H9 (cell line): ENCODE results near the gene NRG2. TPM values are rescaled to one million over a fixed set of nuclear protein-coding genes. Genes with fewer than 3 reads are reported as not detected.

Experiments
- DNase-seq: peaks from one replicate; pipeline ENCODE4 v3.0.0-alpha.2; 2017
- H2AFZ ChIP-seq: one replicate; pipeline ENCODE4 v1.6.1; 2013; ENCODE audit warnings: mild to moderate bottlenecking, low read length, control low read depth, moderate library complexity
- H2AK5ac ChIP-seq: 2 replicates; pipeline ENCODE4 v1.6.1; 2013; ENCODE audit warnings: low read length, control low read depth, mixed read lengths; ENCODE audit not compliant: insufficient read length
- H2BK120ac ChIP-seq: one replicate; pipeline ENCODE4 v1.6.1; 2013; ENCODE audit warnings: low read depth, mild to moderate bottlenecking, low read length, control low read depth, inconsistent platforms; ENCODE audit not compliant: poor library complexity, severe bottlenecking
- H2BK12ac ChIP-seq: 2 replicates; pipeline ENCODE4 v1.6.1; 2013; ENCODE audit warnings: low read length, control low read depth, mixed read lengths, low read depth; ENCODE audit not compliant: insufficient read length
- H2BK15ac ChIP-seq: 2 replicates; pipeline ENCODE4 v1.6.1; 2013; ENCODE audit warnings: low read depth, low read length, control low read depth
- H2BK20ac ChIP-seq: one replicate; pipeline ENCODE4 v1.6.1; 2013; ENCODE audit warnings: low read depth, mild to moderate bottlenecking, low read length, control low read depth, inconsistent platforms; ENCODE audit not compliant: poor library complexity, severe bottlenecking
- H2BK5ac ChIP-seq: 2 replicates; pipeline ENCODE4 v1.6.1; 2013; ENCODE audit warnings: low read length, control low read depth, mixed read lengths; ENCODE audit not compliant: insufficient read length
- H3K14ac ChIP-seq: 2 replicates; pipeline ENCODE4 v1.6.1; 2013; ENCODE audit warnings: low read length, control low read depth; ENCODE audit not compliant: insufficient read depth
- H3K18ac ChIP-seq: 2 replicates; pipeline ENCODE4 v1.6.1; 2013; ENCODE audit warnings: low read depth, mild to moderate bottlenecking, mixed read lengths, low read length, control low read depth; ENCODE audit not compliant: insufficient read length
- H3K23ac ChIP-seq: 2 replicates; pipeline ENCODE4 v1.6.1; 2013; ENCODE audit warnings: low read length, control low read depth, mixed read lengths, low read depth; ENCODE audit not compliant: insufficient read length
- H3K23me2 ChIP-seq: 2 replicates; pipeline ENCODE4 v1.6.1; 2013; ENCODE audit warnings: low read depth, mild to moderate bottlenecking, mixed read lengths, low read length, control low read depth; ENCODE audit not compliant: insufficient read length, poor library complexity, severe bottlenecking
- H3K27ac ChIP-seq: 2 replicates; pipeline ENCODE4 v1.5.1; 2013; ENCODE audit warnings: low read length, control low read depth, mixed read lengths, low read depth; ENCODE audit not compliant: insufficient read length
- H3K27me3 ChIP-seq: 2 replicates; pipeline ENCODE4 v1.6.1; 2013; ENCODE audit warnings: low read length, control low read depth, inconsistent platforms; ENCODE audit not compliant: insufficient read depth
- H3K4ac ChIP-seq: 2 replicates; pipeline ENCODE4 v1.6.1; 2013; ENCODE audit warnings: low read depth, mild to moderate bottlenecking, control low read depth, inconsistent platforms, low read length, moderate library complexity
- H3K4me1 ChIP-seq: 2 replicates; pipeline ENCODE4 v1.6.1; 2013; ENCODE audit warnings: low read length, control low read depth, inconsistent platforms; ENCODE audit not compliant: insufficient read depth
- H3K4me2 ChIP-seq: 2 replicates; pipeline ENCODE4 v1.6.1; 2013; ENCODE audit warnings: low read length, control low read depth, mixed read lengths; ENCODE audit not compliant: insufficient read length, insufficient read depth
- H3K56ac ChIP-seq: 2 replicates; pipeline ENCODE4 v1.6.1; 2013; ENCODE audit warnings: low read depth, mild to moderate bottlenecking, mixed read lengths, low read length, control low read depth; ENCODE audit not compliant: insufficient read length
- H3K79me1 ChIP-seq: 2 replicates; pipeline ENCODE4 v1.6.1; 2013; ENCODE audit warnings: low read depth, mild to moderate bottlenecking, moderate library complexity, low read length, control low read depth, inconsistent platforms; ENCODE audit not compliant: insufficient read depth, poor library complexity, severe bottlenecking
- H3K79me2 ChIP-seq: 2 replicates; pipeline ENCODE4 v1.6.1; 2013; ENCODE audit warnings: low read length, control low read depth, inconsistent platforms; ENCODE audit not compliant: insufficient read depth
- H3K9ac ChIP-seq: 2 replicates; pipeline ENCODE4 v1.6.1; 2013; ENCODE audit warnings: low read length, control low read depth, mixed read lengths; ENCODE audit not compliant: insufficient read length; ENCODE audit errors: extremely low read depth
- H3K9me3 ChIP-seq: one replicate; pipeline ENCODE4 v1.6.1; 2013; ENCODE audit warnings: low read depth, low read length, inconsistent platforms; ENCODE audit not compliant: control insufficient read depth
- H3T11ph ChIP-seq: one replicate; pipeline ENCODE4 v1.6.1; 2013; ENCODE audit warnings: mild to moderate bottlenecking, low read length, control low read depth, inconsistent platforms
- H4K20me1 ChIP-seq: one replicate; pipeline ENCODE4 v1.6.1; 2013; ENCODE audit not compliant: control insufficient read depth, insufficient read length, insufficient read depth
- H4K5ac ChIP-seq: 2 replicates; pipeline ENCODE4 v1.6.1; 2013; ENCODE audit warnings: low read depth, mild to moderate bottlenecking, mixed read lengths, low read length, control low read depth; ENCODE audit not compliant: insufficient read length
- H4K8ac ChIP-seq: replicated peaks from 2 replicates; pipeline ENCODE4 v1.6.1; 2013; ENCODE audit warnings: low read length, control low read depth, mixed read lengths, low read depth; ENCODE audit not compliant: insufficient read length
- H4K91ac ChIP-seq: 2 replicates; pipeline ENCODE4 v1.6.1; 2013; ENCODE audit warnings: low read depth, mild to moderate bottlenecking, moderate library complexity, mixed read lengths, low read length, control low read depth; ENCODE audit not compliant: insufficient read length
- H3K27ac Mint-ChIP-seq, 3 experiments: 2 replicates in 2 of 3; 3 replicates in 1 of 3; pipeline ENCODE4 v1.8.0; 2020 to 2021; ENCODE audit warnings: mixed read lengths in 3 of 3, mild to moderate bottlenecking in 1 of 3, moderate library complexity in 1 of 3
- H3K27me3 Mint-ChIP-seq: 2 replicates; pipeline ENCODE4 v1.8.0; 2021; ENCODE audit warnings: low read depth, mild to moderate bottlenecking, moderate library complexity, mixed read lengths
- H3K36me3 Mint-ChIP-seq, 3 experiments: 2 replicates in 2 of 3; 3 replicates in 1 of 3; pipeline ENCODE4 v1.8.0; 2020 to 2021; ENCODE audit warnings: low read depth in 3 of 3, mixed read lengths in 3 of 3; ENCODE audit not compliant: insufficient read depth in 1 of 3
- H3K4me1 Mint-ChIP-seq, 2 experiments: 2 replicates each; pipeline ENCODE4 v1.8.0; 2020; ENCODE audit warnings: mixed read lengths in 2 of 2
- H3K4me3 Mint-ChIP-seq, 2 experiments: 2 replicates in 1 of 2; 3 replicates in 1 of 2; pipeline ENCODE4 v1.8.0; 2020 to 2021; ENCODE audit warnings: mild to moderate bottlenecking in 2 of 2, mixed read lengths in 2 of 2, moderate library complexity in 1 of 2
- H3K9me3 Mint-ChIP-seq, 2 experiments: 2 replicates in 1 of 2; 3 replicates in 1 of 2; pipeline ENCODE4 v1.8.0; 2020; ENCODE audit warnings: mild to moderate bottlenecking in 2 of 2, mixed read lengths in 2 of 2, moderate library complexity in 1 of 2
- WGBS: extraction: QIAGEN DNeasy Blood & Tissue Kit; methylation state at CpG from one replicate; pipeline ENCODE4 v1.1.7; 2013; ENCODE audit warnings: missing lambda C conversion rate, low lambda C conversion rate, mixed read lengths; ENCODE audit not compliant: insufficient read length; ENCODE audit errors: extremely low coverage; 5-methylcytosine and 5-hydroxymethylcytosine counted together
- total RNA-seq: library from RNA; stranded (reverse); gene quantifications from 2 replicates; pipeline ENCODE4 v1.2.1, GENCODE V29; 2021
- TF ChIP-seq, protein P1 (sequence below): fragments of 200-600 bp; sonication (generic); conservative IDR thresholded peaks from 3 replicates; pipeline ENCODE4 v1.8.0; 2021; ENCODE audit warnings: antibody characterized with exemption, mild to moderate bottlenecking

Gene NRG2
- total RNA-seq, 1 experiment from 2014 or later = not detected

DNA sequence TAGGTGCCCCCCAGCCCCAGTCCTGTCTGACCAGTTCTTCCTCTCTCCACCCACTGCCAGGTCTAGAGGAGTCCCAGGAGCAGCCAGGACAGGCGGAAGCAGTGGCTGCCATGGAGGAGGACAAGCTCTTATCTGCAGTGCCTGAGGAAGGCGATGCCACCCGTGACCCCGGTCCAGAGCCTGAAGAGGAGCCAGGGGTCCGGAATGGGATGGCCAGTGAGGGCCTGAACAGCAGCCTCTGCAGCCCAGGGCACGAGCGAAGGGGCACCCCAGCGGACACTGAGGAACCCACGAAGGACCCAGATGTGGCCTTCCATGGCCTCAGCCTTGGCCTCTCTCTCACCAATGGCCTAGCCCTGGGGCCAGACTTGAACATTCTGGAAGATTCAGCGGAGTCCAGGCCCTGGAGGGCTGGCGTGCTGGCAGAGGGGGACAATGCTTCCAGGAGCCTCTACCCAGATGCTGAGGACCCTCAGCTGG, 233.7 kb downstream of the NRG2 start:
- Histone ChIP-seq H3K4ac (no peak overlapping the region), H3K18ac (no peak overlapping the region), H2AFZ (no peak overlapping the region), H3K14ac (no peak overlapping the region), H2BK120ac (no peak overlapping the region), H3K27me3 (no peaks in the 10 kb centered on the region), H3K4me1 (no peaks in the 10 kb centered on the region), H4K91ac (no peak overlapping the region), H3K23me2 (no peaks in the 10 kb centered on the region), H3T11ph (no peak overlapping the region), H3K27ac (no peak overlapping the region), H3K56ac (no peak overlapping the region), H4K5ac (no peak overlapping the region), H3K23ac (no peak overlapping the region), H4K8ac (no peak overlapping the region), H2AK5ac (no peak overlapping the region), H2BK20ac (no peak overlapping the region), H3K79me1 (no peaks in the 10 kb centered on the region), H3K9me3 (no peaks in the 10 kb centered on the region), H2BK12ac (no peak overlapping the region), H2BK5ac (no peak overlapping the region), H2BK15ac (no peak overlapping the region), H3K9ac (no peak overlapping the region), H3K79me2 (no peaks in the 10 kb centered on the region), H3K4me2 (no peak overlapping the region), H4K20me1 (no peaks in the 10 kb centered on the region)
- H3K9me3 Mint-ChIP-seq = no peaks in the 10 kb centered on the region
- H3K27me3 Mint-ChIP-seq = peaks cover 37% of the 10 kb centered on the region
- DNase-seq = no peak
- 0 out of 4 replicates have a peak, but pooled peaks cover 2 to 4% of the 10 kb centered on the region in 2 experiments for H3K4me1 Mint-ChIP-seq
- TF ChIP-seq, protein P1, sequence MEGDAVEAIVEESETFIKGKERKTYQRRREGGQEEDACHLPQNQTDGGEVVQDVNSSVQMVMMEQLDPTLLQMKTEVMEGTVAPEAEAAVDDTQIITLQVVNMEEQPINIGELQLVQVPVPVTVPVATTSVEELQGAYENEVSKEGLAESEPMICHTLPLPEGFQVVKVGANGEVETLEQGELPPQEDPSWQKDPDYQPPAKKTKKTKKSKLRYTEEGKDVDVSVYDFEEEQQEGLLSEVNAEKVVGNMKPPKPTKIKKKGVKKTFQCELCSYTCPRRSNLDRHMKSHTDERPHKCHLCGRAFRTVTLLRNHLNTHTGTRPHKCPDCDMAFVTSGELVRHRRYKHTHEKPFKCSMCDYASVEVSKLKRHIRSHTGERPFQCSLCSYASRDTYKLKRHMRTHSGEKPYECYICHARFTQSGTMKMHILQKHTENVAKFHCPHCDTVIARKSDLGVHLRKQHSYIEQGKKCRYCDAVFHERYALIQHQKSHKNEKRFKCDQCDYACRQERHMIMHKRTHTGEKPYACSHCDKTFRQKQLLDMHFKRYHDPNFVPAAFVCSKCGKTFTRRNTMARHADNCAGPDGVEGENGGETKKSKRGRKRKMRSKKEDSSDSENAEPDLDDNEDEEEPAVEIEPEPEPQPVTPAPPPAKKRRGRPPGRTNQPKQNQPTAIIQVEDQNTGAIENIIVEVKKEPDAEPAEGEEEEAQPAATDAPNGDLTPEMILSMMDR = no peak
- no peak overlapping the region for H3K27ac Mint-ChIP-seq
- no peak overlapping the region for H3K4me3 Mint-ChIP-seq
- no CpG with 5 or more reads among the region's 11 CpGs for WGBS
- no peaks in the 10 kb centered on the region for H3K36me3 Mint-ChIP-seq
